Smooth muscle cell (in vitro differentiated cells): ENCODE measurements around the gene KCNIP4. TPM values are rescaled to one million over a fixed set of nuclear protein-coding genes. Genes with fewer than 3 reads are reported as not detected.

Source experiments
- DNase-seq: peaks from one replicate; lab custom pipeline; 2025; ENCODE audit not compliant: unreplicated experiment; lab: John Stamatoyannopoulos, UW
- H2AFZ ChIP-seq: fragments of 200-600 bp; sonication (generic); 2 replicates; pipeline ENCODE4 v1.6.0; 2016; ENCODE audit warnings: antibody characterized with exemption, low read depth, mild to moderate bottlenecking
- H3F3A ChIP-seq: fragments of 200-600 bp; sonication (generic); 2 replicates; pipeline ENCODE4 v1.6.0; 2017; ENCODE audit warnings: antibody characterized with exemption, low read depth
- H3K27ac ChIP-seq: fragments of 200-600 bp; sonication (generic); 2 replicates; pipeline ENCODE4 v1.5.1; 2016; ENCODE audit warnings: low read depth, mild to moderate bottlenecking
- H3K27me3 ChIP-seq: fragments of 200-600 bp; sonication (generic); 2 replicates; pipeline ENCODE4 v1.6.1; 2016; ENCODE audit warnings: low read depth, mild to moderate bottlenecking
- H3K36me3 ChIP-seq: fragments of 200-600 bp; sonication (generic); 2 replicates; pipeline ENCODE4 v1.5.1; 2016; ENCODE audit warnings: low read depth
- H3K4me1 ChIP-seq: fragments of 200-600 bp; sonication (generic); 2 replicates; pipeline ENCODE4 v1.5.1; 2016; ENCODE audit warnings: low read depth
- H3K4me2 ChIP-seq: fragments of 200-600 bp; sonication (generic); 2 replicates; pipeline ENCODE4 v1.6.0; 2016; ENCODE audit warnings: mild to moderate bottlenecking
- H3K4me3 ChIP-seq: fragments of 200-600 bp; sonication (generic); 2 replicates; pipeline ENCODE4 v1.5.1; 2016; ENCODE audit warnings: mild to moderate bottlenecking
- H3K79me2 ChIP-seq: fragments of 200-600 bp; sonication (generic); 2 replicates; pipeline ENCODE4 v1.6.0; 2016; ENCODE audit warnings: low read depth, mild to moderate bottlenecking
- H3K9ac ChIP-seq: fragments of 200-600 bp; sonication (generic); 2 replicates; pipeline ENCODE4 v1.6.0; 2016; ENCODE audit warnings: low read depth
- H3K9me3 ChIP-seq: fragments of 200-600 bp; sonication (generic); replicated peaks from 2 replicates; pipeline ENCODE4 v1.5.1; 2016; ENCODE audit warnings: low read depth
- H4K20me1 ChIP-seq: fragments of 200-600 bp; sonication (generic); 2 replicates; pipeline ENCODE4 v1.6.0; 2016; ENCODE audit warnings: low read depth
- CTCF ChIP-seq: fragments of 200-600 bp; sonication (generic); IDR thresholded peaks from 2 replicates; pipeline ENCODE4 v1.5.1; 2017; ENCODE audit warnings: borderline replicate concordance, mild to moderate bottlenecking, antibody characterized with exemption; ENCODE audit not compliant: insufficient read depth, poor library complexity, severe bottlenecking
- WGBS: methylation state at CpG from one replicate; pipeline ENCODE4 v1.1.7; 2016; ENCODE audit warnings: low lambda C conversion rate; 5-methylcytosine and 5-hydroxymethylcytosine counted together
- polyA plus RNA-seq: library from polyadenylated mRNA; unstranded; fragments of >200 nt; fragmentation: Nextera tagmentation; extraction: Ambion mirVana; gene quantifications from 2 replicates; pipeline ENCODE4 v1.2.1, GENCODE V29; 2016
- total RNA-seq: library from RNA; depleted of rRNA; stranded (reverse); fragments of >200 nt; gene quantifications from 2 replicates; pipeline ENCODE4 v1.2.3, GENCODE V29; 2014

Gene KCNIP4
- total and polyA plus RNA-seq, 2 experiments from 2014 or later = 0.07 TPM; not detected in 1

- H2AFZ ChIP-seq = no peak overlapping the region
- no peak for TF ChIP-seq CTCF
- no peak overlapping the region for H3K4me2 ChIP-seq
- no peaks in the 10 kb centered on the region for H3K9me3 ChIP-seq
- no peak for DNase-seq
- H3F3A ChIP-seq = no peaks in the 10 kb centered on the region
- H3K79me2 ChIP-seq = peaks cover 15% of the 10 kb centered on the region
- no peak overlapping the region for H3K9ac ChIP-seq
- no peaks in the 10 kb centered on the region for H4K20me1 ChIP-seq
- H3K4me3 ChIP-seq = no peak overlapping the region
- WGBS = 100% methylated on average over 1 of the region's 1 CpG
- H3K36me3 ChIP-seq = no peaks in the 10 kb centered on the region
- no peaks in the 10 kb centered on the region for H3K27me3 ChIP-seq
- no peak overlapping the region for H3K27ac ChIP-seq
- H3K4me1 ChIP-seq = peaks cover 15% of the 10 kb centered on the region
Measured at GRCh38 chr4:20696815-20697214, 1251.8 kb downstream of the KCNIP4 start.

GRCh38 chr4:20687864-20688263 is 1260.7 kb downstream of the KCNIP4 start:
- Histone ChIP-seq H3F3A (no peaks in the 10 kb centered on the region), H3K4me3 (no peak overlapping the region), H2AFZ (no peak overlapping the region), H3K27me3 (no peaks in the 10 kb centered on the region), H3K36me3 (no peaks in the 10 kb centered on the region), H3K9me3 (no peaks in the 10 kb centered on the region), H3K27ac (peak overlapping the region; percentile 2), H3K4me2 (peak overlapping the region; percentile 51), H3K9ac (no peak overlapping the region), H4K20me1 (no peaks in the 10 kb centered on the region), H3K4me1 (no peaks in the 10 kb centered on the region), H3K79me2 (no peaks in the 10 kb centered on the region)
- 10% methylated on average over 3 of the region's 3 CpGs for WGBS
- TF ChIP-seq CTCF = no peak
- no peak for DNase-seq

GRCh38 chr4:20684852-20685763 is 1263.5 kb downstream of the KCNIP4 start:
- no peak for DNase-seq
- H3K36me3 ChIP-seq = no peaks in the 10 kb centered on the region

More at GRCh38 chr4:20684852-20685763, 1263.5 kb downstream of the KCNIP4 start:
- H3F3A ChIP-seq = no peaks in the 10 kb centered on the region
- no peaks in the 10 kb centered on the region for H3K27me3 ChIP-seq
- H3K27ac ChIP-seq = no peak overlapping the region
- 25% methylated on average over 6 of the region's 6 CpGs for WGBS
- peak overlapping the region; percentile 75 for H3K4me2 ChIP-seq
- no peaks in the 10 kb centered on the region for H3K9me3 ChIP-seq
- H3K4me3 ChIP-seq = peak overlapping the region; percentile 28
- no peak overlapping the region for H3K9ac ChIP-seq
- peak; percentile 69 for TF ChIP-seq CTCF
- H3K4me1 ChIP-seq = no peaks in the 10 kb centered on the region
- no peaks in the 10 kb centered on the region for H3K79me2 ChIP-seq
- H4K20me1 ChIP-seq = no peaks in the 10 kb centered on the region
- peak overlapping the region; percentile 23 for H2AFZ ChIP-seq
